ENCODE measurements around the gene CSNK1A1. TPM values are rescaled to one million over a fixed set of nuclear protein-coding genes. Genes with fewer than 3 reads are reported as not detected.
A peak's percentile ranks its signal among the peaks of the same experiment; 100 is the strongest.

Gene CSNK1A1
- polyA plus RNA-seq, 1 of the 3 experiments (the other 2 are of a cell fraction): 70.7 TPM

DNA sequence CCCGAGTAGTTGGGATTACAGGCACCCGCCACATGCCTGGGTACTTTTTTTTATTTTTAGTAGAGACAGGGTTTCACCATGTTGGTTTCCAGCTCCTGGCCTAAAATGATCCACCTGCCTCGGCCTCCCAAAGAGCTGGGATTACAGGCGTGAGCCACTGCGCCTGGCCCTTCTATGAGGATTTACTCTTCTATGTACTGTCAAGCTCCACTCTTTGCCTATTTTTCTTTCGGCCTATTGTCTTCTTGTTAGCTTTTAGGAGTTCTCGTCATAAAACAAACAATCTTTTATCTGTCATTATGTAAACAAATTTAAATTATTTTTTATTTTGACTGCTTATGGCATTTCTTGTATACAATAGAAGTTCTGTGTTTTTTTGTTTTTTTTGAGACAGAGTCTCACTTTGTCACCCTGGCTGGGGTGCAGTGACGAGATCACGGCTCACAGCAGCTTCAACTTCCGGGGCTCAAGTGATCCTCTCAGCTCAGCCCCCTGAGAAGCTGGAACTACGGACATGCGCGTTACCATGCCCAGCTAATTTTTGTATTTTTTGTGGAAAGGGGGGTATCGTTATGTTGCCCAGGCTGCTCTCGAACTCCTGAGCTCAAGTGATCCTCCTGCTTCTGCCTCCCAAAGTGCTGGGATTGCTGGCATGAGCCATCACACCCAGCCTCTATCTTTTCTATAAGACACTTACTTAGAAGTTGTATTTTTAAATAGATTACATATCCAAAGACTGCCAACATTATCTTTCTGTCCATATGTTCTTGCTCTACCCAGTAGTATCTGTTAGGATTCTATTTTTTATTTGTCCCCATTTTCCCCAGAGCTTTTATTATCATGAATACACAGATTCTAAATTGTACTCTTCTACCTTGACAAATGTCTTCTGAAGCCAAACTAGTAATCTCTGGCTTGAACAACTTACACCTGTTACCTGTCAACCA is 29.2 kb downstream of the CSNK1A1 start:
- TF ChIP-seq POLR2AphosphoS5 (IDR thresholded peaks at IDR 0.05; ENCODE audit: low read depth, low read length): no peak
- Histone ChIP-seq H3K9me2 (no peaks in the 10 kb centered on the region), H3K36me3 (replicated peaks in 1 of 2; ENCODE audit: control insufficient read depth in 1 of 2, insufficient read depth in 2 of 2, low read length in 1 of 2) (peaks cover 65 to 81% of the 10 kb centered on the region in 2 experiments), H3K4me3 (ENCODE audit: low read depth in 2 of 2, low read length in 1 of 2) (no peak overlapping the region), H3K4me1 (ENCODE audit: control insufficient read depth in 1 of 2, insufficient read depth in 2 of 2, low read depth in 1 of 2, low read length in 1 of 2) (peaks cover 3 to 38% of the 10 kb centered on the region in 2 experiments; a peak in 3 of 4 replicates), H3K4me2 (no peak overlapping the region), H3K79me2 (ENCODE audit: insufficient read depth) (peaks cover 100% of the 10 kb centered on the region), H4K20me1 (ENCODE audit: insufficient read depth) (peaks cover 99% of the 10 kb centered on the region), H2AFZ (ENCODE audit: low read depth) (no peak overlapping the region), H3K27ac (ENCODE audit: low read depth in 2 of 2, low read length in 1 of 2) (no peak overlapping the region), H3K9ac (no peak overlapping the region), H3K9me3 (no peaks in the 10 kb centered on the region), H3K27me3 (ENCODE audit: insufficient read depth) (no peaks in the 10 kb centered on the region), H3F3A (replicated peaks; ENCODE audit: insufficient read depth) (peaks cover 35% of the 10 kb centered on the region)
- WGBS (ENCODE audit: low lambda C conversion rate): 97% methylated on average over 15 of the region's 15 CpGs
- CTCF ChIA-PET: interaction anchor here (0.9 to 1.7 kb wide), 4 partner anchors 18 to 46 kb away, joined by 3 to 7 read pairs (median 4); partner anchors contain the start of gene CSNK1A1
- no peak for DNase-seq
- POLR2A ChIA-PET: interaction anchor here (1.0 kb wide), 1 partner anchor 11 kb away, joined by 3 read pairs; no protein-coding TSS in a partner anchor

GRCh38 chr5:149519601-149520000 is 31.6 kb downstream of the CSNK1A1 start:
- no peak overlapping the region for H3K9ac ChIP-seq
- no peak overlapping the region for H3K4me3 ChIP-seq (ENCODE audit: low read depth in 2 of 2, low read length in 1 of 2)
- H3K27ac ChIP-seq (ENCODE audit: low read depth in 2 of 2, low read length in 1 of 2): peak overlapping the region in 1 of 2 experiments; percentile 3; a peak in 2 of 4 replicates
- peaks cover 100% of the 10 kb centered on the region for H3K79me2 ChIP-seq (ENCODE audit: insufficient read depth)
- no peaks in the 10 kb centered on the region for H3K9me3 ChIP-seq
- no peaks in the 10 kb centered on the region for H3K9me2 ChIP-seq
- no peak overlapping the region for H2AFZ ChIP-seq (ENCODE audit: low read depth)
- ChIA-PET CTCF (no interaction called here), POLR2A (no interaction called here)
- H3K36me3 ChIP-seq (replicated peaks in 1 of 2; ENCODE audit: control insufficient read depth in 1 of 2, insufficient read depth in 2 of 2, low read length in 1 of 2): peaks cover 75 to 88% of the 10 kb centered on the region in 2 experiments
- 0 out of 2 replicates have a peak overlapping the region, but pooled peaks have one; percentile 28 for H3K4me2 ChIP-seq
- no peak for TF ChIP-seq FOXJ3 (CRISPR knock-in tag; IDR thresholded peaks at IDR 0.05)
- TF ChIP-seq, protein P1, sequence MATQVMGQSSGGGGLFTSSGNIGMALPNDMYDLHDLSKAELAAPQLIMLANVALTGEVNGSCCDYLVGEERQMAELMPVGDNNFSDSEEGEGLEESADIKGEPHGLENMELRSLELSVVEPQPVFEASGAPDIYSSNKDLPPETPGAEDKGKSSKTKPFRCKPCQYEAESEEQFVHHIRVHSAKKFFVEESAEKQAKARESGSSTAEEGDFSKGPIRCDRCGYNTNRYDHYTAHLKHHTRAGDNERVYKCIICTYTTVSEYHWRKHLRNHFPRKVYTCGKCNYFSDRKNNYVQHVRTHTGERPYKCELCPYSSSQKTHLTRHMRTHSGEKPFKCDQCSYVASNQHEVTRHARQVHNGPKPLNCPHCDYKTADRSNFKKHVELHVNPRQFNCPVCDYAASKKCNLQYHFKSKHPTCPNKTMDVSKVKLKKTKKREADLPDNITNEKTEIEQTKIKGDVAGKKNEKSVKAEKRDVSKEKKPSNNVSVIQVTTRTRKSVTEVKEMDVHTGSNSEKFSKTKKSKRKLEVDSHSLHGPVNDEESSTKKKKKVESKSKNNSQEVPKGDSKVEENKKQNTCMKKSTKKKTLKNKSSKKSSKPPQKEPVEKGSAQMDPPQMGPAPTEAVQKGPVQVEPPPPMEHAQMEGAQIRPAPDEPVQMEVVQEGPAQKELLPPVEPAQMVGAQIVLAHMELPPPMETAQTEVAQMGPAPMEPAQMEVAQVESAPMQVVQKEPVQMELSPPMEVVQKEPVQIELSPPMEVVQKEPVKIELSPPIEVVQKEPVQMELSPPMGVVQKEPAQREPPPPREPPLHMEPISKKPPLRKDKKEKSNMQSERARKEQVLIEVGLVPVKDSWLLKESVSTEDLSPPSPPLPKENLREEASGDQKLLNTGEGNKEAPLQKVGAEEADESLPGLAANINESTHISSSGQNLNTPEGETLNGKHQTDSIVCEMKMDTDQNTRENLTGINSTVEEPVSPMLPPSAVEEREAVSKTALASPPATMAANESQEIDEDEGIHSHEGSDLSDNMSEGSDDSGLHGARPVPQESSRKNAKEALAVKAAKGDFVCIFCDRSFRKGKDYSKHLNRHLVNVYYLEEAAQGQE (IDR thresholded peaks at IDR 0.05; ENCODE audit: low read depth, low read length): no peak
- TF ChIP-seq EP300 (IDR thresholded peaks at IDR 0.05; ENCODE audit: borderline replicate concordance in 1 of 2, low read depth in 1 of 2, low read length in 1 of 2): no peak
- TF ChIP-seq, protein P2, sequence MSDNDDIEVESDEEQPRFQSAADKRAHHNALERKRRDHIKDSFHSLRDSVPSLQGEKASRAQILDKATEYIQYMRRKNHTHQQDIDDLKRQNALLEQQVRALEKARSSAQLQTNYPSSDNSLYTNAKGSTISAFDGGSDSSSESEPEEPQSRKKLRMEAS (IDR thresholded peaks at IDR 0.05; ENCODE audit: low read depth): no peak
- TF ChIP-seq ELF1 (IDR thresholded peaks at IDR 0.05): no peak
- no peak for TF ChIP-seq RAD21 (IDR thresholded peaks at IDR 0.05; ENCODE audit: low read length)
- TF ChIP-seq GABPA (IDR thresholded peaks at IDR 0.05; ENCODE audit: low read depth): no peak
- TF ChIP-seq YY1 (IDR thresholded peaks at IDR 0.05; ENCODE audit: low read depth): no peak
- TF ChIP-seq TCF12 (IDR thresholded peaks at IDR 0.05): no peak
- TF ChIP-seq USF1 (IDR thresholded peaks at IDR 0.05; ENCODE audit: borderline replicate concordance, low read depth): no peak
- peaks cover 3 to 37% of the 10 kb centered on the region in 2 experiments; a peak in 3 of 4 replicates for H3K4me1 ChIP-seq (ENCODE audit: control insufficient read depth in 1 of 2, insufficient read depth in 2 of 2, low read depth in 1 of 2, low read length in 1 of 2)
- peaks cover 99% of the 10 kb centered on the region for H4K20me1 ChIP-seq (ENCODE audit: insufficient read depth)
- H3K27me3 ChIP-seq (ENCODE audit: insufficient read depth): no peaks in the 10 kb centered on the region
- DNase-seq: no peak
- peaks cover 45% of the 10 kb centered on the region for H3F3A ChIP-seq (replicated peaks; ENCODE audit: insufficient read depth)

All from SK-N-SH (cell line).